Spleen (tissue), 3 donors: Measurements from ENCODE around the gene ADARB2.

Experiments
- POLR2A ChIP-seq, 3 donors: fragments of 450-650 bp; IDR thresholded peaks; one replicate each; pipeline ENCODE4 v1.5.1; 2017; ENCODE audit warnings: antibody characterized with exemption in 3 of 3, mild to moderate bottlenecking in 1 of 3
- POLR2AphosphoS5 ChIP-seq, 3 donors: sonication (generic); formaldehyde crosslinking; IDR thresholded peaks; one replicate each; pipeline ENCODE4 v1.5.1; 2017; ENCODE audit warnings: antibody characterized with exemption in 3 of 3

DNA sequence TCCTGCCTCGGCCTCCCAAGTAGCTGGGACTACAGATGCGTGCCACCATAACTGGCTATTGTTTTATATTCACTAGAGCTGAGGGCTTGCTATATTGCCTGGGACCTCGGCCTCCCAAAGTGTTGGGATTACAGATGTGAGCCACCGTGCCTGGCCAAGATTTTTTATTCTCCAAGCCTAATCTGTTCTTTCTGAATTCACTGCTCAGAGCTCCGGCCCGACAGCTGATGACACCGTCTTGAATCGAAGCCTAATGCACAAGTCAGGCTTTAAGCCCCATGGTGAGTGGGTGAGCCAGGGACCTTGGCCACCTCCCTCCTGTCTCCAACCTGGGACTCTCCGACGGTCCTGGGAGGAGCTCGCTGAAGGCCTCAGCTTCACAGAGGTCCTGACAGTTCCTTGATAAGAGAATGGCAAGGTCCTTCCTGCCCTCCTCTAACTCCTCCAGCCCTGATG is 342.3 kb downstream of the ADARB2 start:
- no peak for TF ChIP-seq POLR2A (IDR thresholded peaks at IDR 0.05)
- no peak for TF ChIP-seq POLR2AphosphoS5 (IDR thresholded peaks at IDR 0.05)
